ENCODE data around the gene ADAM19. TPM values are rescaled to one million over a fixed set of nuclear protein-coding genes. Genes with fewer than 3 reads are reported as not detected.
A peak's percentile ranks its signal among the peaks of the same experiment; 100 is the strongest.

Gene ADAM19
- total RNA-seq, 1 donor from 2014 or later: 41.2 TPM

DNA sequence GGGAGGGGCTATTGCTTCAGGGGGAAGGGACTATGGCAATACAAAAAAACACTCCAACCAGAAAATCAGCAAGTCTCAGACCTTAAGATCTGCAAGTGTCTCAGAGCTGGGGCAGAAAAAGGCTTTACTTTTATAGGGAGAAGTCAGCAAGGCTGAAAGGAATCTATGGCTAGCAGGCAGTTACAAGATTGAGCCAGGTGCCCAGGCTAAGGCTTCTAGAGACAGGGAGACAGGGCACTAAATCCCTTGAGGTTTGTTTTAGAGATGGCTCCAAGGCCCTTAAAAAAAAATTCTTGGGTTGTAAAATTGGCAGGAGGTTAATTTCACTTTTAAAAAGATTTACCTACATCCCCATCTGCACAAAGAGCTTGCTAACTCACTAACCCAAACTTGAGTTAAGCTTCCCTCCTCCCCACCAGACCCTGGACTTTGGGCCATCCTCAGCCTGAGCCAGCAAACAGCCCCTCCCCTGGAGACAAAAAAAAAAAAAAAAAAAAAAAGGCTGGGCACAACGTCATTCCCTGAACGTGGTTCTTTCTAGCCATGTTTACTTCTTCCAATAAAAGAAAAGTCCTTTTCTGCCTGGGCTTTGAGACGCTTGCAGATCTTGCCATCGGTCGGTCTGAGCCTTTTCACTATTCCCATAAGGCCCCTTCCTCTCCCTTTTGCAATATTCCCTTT lies 97.6 kb downstream of the ADAM19 start:
- DNase-seq: no peak
- H3K36me3 Mint-ChIP-seq (ENCODE audit: unreplicated experiment): peaks cover 4% of the 10 kb centered on the region
- H3K4me3 Mint-ChIP-seq (ENCODE audit: unreplicated experiment): no peak overlapping the region
- peaks cover 2% of the 10 kb centered on the region for H3K27me3 Mint-ChIP-seq (ENCODE audit: unreplicated experiment)
- TF ChIP-seq, protein P1, sequence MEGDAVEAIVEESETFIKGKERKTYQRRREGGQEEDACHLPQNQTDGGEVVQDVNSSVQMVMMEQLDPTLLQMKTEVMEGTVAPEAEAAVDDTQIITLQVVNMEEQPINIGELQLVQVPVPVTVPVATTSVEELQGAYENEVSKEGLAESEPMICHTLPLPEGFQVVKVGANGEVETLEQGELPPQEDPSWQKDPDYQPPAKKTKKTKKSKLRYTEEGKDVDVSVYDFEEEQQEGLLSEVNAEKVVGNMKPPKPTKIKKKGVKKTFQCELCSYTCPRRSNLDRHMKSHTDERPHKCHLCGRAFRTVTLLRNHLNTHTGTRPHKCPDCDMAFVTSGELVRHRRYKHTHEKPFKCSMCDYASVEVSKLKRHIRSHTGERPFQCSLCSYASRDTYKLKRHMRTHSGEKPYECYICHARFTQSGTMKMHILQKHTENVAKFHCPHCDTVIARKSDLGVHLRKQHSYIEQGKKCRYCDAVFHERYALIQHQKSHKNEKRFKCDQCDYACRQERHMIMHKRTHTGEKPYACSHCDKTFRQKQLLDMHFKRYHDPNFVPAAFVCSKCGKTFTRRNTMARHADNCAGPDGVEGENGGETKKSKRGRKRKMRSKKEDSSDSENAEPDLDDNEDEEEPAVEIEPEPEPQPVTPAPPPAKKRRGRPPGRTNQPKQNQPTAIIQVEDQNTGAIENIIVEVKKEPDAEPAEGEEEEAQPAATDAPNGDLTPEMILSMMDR (IDR thresholded peaks at IDR 0.05; ENCODE audit: partially characterized antibody, unreplicated experiment): no peak
- H3K4me1 Mint-ChIP-seq (ENCODE audit: low read depth, unreplicated experiment): peaks cover 7% of the 10 kb centered on the region
- H3K27ac Mint-ChIP-seq (ENCODE audit: unreplicated experiment): no peak overlapping the region
- H3K9me3 Mint-ChIP-seq (ENCODE audit: unreplicated experiment): peaks cover 7% of the 10 kb centered on the region

DNA sequence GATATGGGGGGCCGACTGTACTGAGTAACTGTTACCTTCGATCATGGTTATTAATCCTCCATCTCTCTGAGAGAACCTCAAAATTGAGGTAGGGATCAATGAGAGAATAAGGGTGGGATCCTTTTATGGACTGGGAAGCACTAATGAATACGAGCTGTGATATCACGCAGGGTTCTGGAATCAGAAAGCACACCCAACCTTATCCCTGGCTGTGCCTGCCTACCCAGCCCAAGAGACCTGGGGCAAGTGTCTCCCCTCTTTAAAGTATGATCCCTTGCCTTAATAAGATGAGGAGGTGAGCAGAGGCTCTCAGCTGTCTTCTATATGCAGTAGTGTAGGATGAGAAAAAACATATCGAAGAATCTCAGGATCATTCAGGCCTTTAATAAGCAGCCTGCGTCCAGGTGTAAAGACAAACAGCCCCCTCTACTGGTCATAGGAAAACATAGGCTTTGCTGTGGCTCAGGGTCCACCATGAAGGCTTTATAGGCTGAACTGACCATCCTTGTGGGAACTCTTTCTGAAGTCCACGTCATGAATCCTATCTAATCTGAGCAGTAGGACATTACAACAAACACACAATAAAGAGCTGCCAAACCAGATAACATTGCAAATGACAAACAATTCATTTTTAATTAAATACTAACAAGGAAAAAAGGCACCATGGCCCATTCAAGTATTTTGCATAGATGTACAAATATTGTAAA lies 98.7 kb downstream of the ADAM19 start:
- no peak overlapping the region for H3K27ac Mint-ChIP-seq (ENCODE audit: unreplicated experiment)
- peaks cover 6% of the 10 kb centered on the region for H3K9me3 Mint-ChIP-seq (ENCODE audit: unreplicated experiment)
- H3K36me3 Mint-ChIP-seq (ENCODE audit: unreplicated experiment): peaks cover 6% of the 10 kb centered on the region
- no peak for DNase-seq
- peaks cover 7% of the 10 kb centered on the region for H3K4me1 Mint-ChIP-seq (ENCODE audit: low read depth, unreplicated experiment)
- TF ChIP-seq, protein P1 (IDR thresholded peaks at IDR 0.05; ENCODE audit: partially characterized antibody, unreplicated experiment): peak; percentile 81
- H3K4me3 Mint-ChIP-seq (ENCODE audit: unreplicated experiment): no peak overlapping the region
- H3K27me3 Mint-ChIP-seq (ENCODE audit: unreplicated experiment): peaks cover 1% of the 10 kb centered on the region

DNA sequence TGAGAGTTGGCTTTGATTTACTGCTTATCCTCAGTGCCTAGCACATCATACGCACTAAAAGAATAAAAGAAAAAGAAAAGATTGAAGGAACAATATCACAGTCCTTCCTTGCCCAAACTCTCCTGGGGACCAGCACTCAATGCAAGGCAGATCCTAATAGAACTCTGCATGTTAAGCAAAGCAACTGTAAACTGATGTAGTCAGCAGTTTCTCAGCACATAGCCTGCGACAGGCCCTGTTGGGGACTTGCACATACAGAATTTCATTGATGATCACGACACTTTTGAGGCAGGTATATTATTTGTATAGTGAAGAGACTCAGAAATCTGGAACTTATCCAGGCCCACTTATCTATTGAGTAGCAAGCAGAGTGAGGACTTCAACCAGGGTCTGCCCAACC lies 100.1 kb downstream of the ADAM19 start:
- peaks cover 1% of the 10 kb centered on the region for H3K27me3 Mint-ChIP-seq (ENCODE audit: unreplicated experiment)
- H3K4me3 Mint-ChIP-seq (ENCODE audit: unreplicated experiment): no peak overlapping the region
- peaks cover 6% of the 10 kb centered on the region for H3K36me3 Mint-ChIP-seq (ENCODE audit: unreplicated experiment)
- TF ChIP-seq, protein P1 (IDR thresholded peaks at IDR 0.05; ENCODE audit: partially characterized antibody, unreplicated experiment): no peak
- no peak overlapping the region for H3K27ac Mint-ChIP-seq (ENCODE audit: unreplicated experiment)
- peaks cover 7% of the 10 kb centered on the region for H3K4me1 Mint-ChIP-seq (ENCODE audit: low read depth, unreplicated experiment)
- H3K9me3 Mint-ChIP-seq (ENCODE audit: unreplicated experiment): peaks cover 6% of the 10 kb centered on the region
- DNase-seq: no peak

DNA sequence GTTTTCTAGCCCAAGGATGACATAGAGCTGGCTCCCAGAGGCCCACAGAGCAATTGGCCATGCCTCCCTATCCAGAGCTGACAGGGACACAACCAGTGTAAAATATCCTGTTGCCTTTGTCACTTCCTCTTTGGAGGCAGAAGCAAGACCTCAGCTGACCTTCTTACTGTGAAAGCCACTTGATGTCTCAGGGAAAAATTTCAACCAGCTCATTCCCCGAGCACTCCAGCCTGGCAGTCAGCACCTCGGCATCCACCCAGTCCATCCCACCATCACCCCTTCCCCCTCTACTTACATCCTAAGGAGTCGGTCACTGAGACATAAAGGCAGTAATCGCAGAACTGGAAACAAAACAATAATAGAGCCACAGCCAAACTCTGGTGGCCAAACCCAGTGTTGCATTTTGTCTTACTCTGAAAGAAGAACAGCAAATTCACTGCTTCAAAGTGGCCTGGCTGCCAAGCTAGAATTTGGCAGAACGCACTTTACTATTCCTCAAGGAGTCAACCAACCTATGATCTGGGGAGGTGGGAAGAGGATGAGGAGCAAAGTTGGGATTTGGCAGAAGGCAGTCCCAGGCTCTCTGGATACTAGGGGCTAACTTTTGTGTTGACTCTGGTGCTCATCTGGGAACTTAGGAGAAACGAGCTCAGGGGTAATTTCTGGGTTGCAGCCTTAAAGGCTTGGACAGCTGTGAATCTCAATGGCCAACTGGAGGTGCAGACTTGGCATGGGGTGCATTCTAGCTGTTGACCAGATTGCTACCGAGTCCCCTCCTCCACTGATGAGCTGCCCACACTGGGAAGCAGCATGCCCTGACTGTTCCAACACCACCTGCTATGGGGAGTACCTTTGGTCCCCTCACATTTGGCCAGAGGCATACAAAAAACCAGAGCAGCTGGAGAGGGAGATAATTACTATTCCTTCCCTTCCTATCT lies 101.9 kb downstream of the ADAM19 start:
- no peak overlapping the region for H3K27ac Mint-ChIP-seq (ENCODE audit: unreplicated experiment)
- peaks cover 7% of the 10 kb centered on the region for H3K4me1 Mint-ChIP-seq (ENCODE audit: low read depth, unreplicated experiment)
- H3K9me3 Mint-ChIP-seq (ENCODE audit: unreplicated experiment): peaks cover 4% of the 10 kb centered on the region
- no peak for DNase-seq
- peaks cover 6% of the 10 kb centered on the region for H3K36me3 Mint-ChIP-seq (ENCODE audit: unreplicated experiment)
- peaks cover 1% of the 10 kb centered on the region for H3K27me3 Mint-ChIP-seq (ENCODE audit: unreplicated experiment)
- H3K4me3 Mint-ChIP-seq (ENCODE audit: unreplicated experiment): no peak overlapping the region
- TF ChIP-seq, protein P1 (IDR thresholded peaks at IDR 0.05; ENCODE audit: partially characterized antibody, unreplicated experiment): no peak

All from glutamatergic neuron (in vitro differentiated cells).